CD4-positive, alpha-beta T cell (primary cell): Measurements from ENCODE around the gene FRRS1L. TPM values are rescaled to one million over a fixed set of nuclear protein-coding genes. Genes with fewer than 3 reads are reported as not detected.

Source experiments
- ATAC-seq: fragments of 200-7000 bp; cut with Tn5 transposase; one replicate; pipeline ENCODE4 v1.10.0; 2022; ENCODE audit warnings: mild to moderate bottlenecking; ENCODE audit not compliant: poor library complexity
- CTCF ChIA-PET: fragments of 350-600 bp; sonication (Branson Sonifier 250); formaldehyde crosslinking; loops from one replicate; lab custom pipeline; 2021; ENCODE audit warnings: antibody characterized with exemption, inconsistent platforms; lab: Charles Lee
- POLR2A ChIA-PET: fragments of 350-600 bp; sonication (Branson Sonifier 250); formaldehyde crosslinking; loops from one replicate; lab custom pipeline; 2021; ENCODE audit warnings: antibody characterized with exemption, inconsistent platforms; lab: Charles Lee
- DNase-seq, 14 experiments: peaks; one replicate each; pipeline ENCODE4 v3.0.0-alpha.2; 2013 to 2020; ENCODE audit warnings: mixed read lengths in 2 of 14
- H3K27ac ChIP-seq, 2 donors: one replicate each; pipeline versions ENCODE4 v1.5.1 to v1.7.0; 2013; ENCODE audit warnings: low read length in 2 of 2, low read depth in 1 of 2, mild to moderate bottlenecking in 1 of 2
- H3K27me3 ChIP-seq, 2 experiments: 1 replicate in 1 of 2; 2 replicates in 1 of 2; pipeline versions ENCODE4 v1.6.1 to v1.7.0; 2013; ENCODE audit warnings: low read length in 2 of 2, control low read depth in 1 of 2, mild to moderate bottlenecking in 1 of 2, moderate library complexity in 1 of 2; ENCODE audit not compliant: insufficient read depth in 2 of 2, control insufficient read depth in 1 of 2
- H3K36me3 ChIP-seq: one replicate; pipeline ENCODE4 v1.6.1; 2013; ENCODE audit warnings: low read length, control low read depth; ENCODE audit not compliant: insufficient read depth
- H3K4me1 ChIP-seq: one replicate; pipeline ENCODE4 v1.6.1; 2013; ENCODE audit warnings: low read length, control low read depth; ENCODE audit not compliant: insufficient read depth
- H3K4me3 ChIP-seq: one replicate; pipeline ENCODE4 v1.5.1; 2013; ENCODE audit warnings: mild to moderate bottlenecking, low read length, moderate library complexity
- H3K9me3 ChIP-seq, 2 experiments: 1 replicate in 1 of 2; 2 replicates in 1 of 2; pipeline versions ENCODE4 v1.6.1 to v1.7.0; 2013; ENCODE audit warnings: low read length in 2 of 2, mild to moderate bottlenecking in 2 of 2, control low read depth in 1 of 2, moderate library complexity in 1 of 2; ENCODE audit not compliant: control insufficient read depth in 1 of 2, insufficient read depth in 1 of 2
- H3K27ac Mint-ChIP-seq: one replicate; pipeline ENCODE4 v1.8.0; 2020; ENCODE audit warnings: mixed read lengths
- H3K27me3 Mint-ChIP-seq: one replicate; pipeline ENCODE4 v1.8.0; 2021; ENCODE audit warnings: mixed read lengths
- H3K36me3 Mint-ChIP-seq: one replicate; pipeline ENCODE4 v1.8.0; 2021; ENCODE audit warnings: low read depth, mixed read lengths
- H3K4me1 Mint-ChIP-seq: one replicate; pipeline ENCODE4 v1.8.0; 2021; ENCODE audit warnings: low read depth, mixed read lengths
- H3K4me3 Mint-ChIP-seq: one replicate; pipeline ENCODE4 v1.8.0; 2020; ENCODE audit warnings: mild to moderate bottlenecking, mixed read lengths
- H3K9me3 Mint-ChIP-seq: one replicate; pipeline ENCODE4 v1.8.0; 2020; ENCODE audit warnings: mixed read lengths
- CTCF ChIP-seq: fragments of 200-600 bp; IDR thresholded peaks from one replicate; pipeline ENCODE4 v1.8.0; 2022; ENCODE audit warnings: antibody characterized with exemption, mild to moderate bottlenecking
- intact Hi-C, 2 experiments: fragments of 100-400 bp; cut with DNase I in 1 of 2; cut with micrococcal nuclease in 1 of 2; formaldehyde crosslinking; loops; one replicate each; pipeline versions ENCODE4 v1.15.1 to v1.9.0; 2023 to 2025; cut with DNase I, micrococcal nuclease
- total RNA-seq, 174 experiments: library from RNA in 2 of 174; stranded (reverse) in 2 of 174; gene quantifications; one replicate each; pipeline ENCODE4 v1.2.3 and lab custom pipeline; 2021 to 2026

FRRS1L gene
- total RNA-seq, 2 experiments from 2014 or later, result not detected

DNA sequence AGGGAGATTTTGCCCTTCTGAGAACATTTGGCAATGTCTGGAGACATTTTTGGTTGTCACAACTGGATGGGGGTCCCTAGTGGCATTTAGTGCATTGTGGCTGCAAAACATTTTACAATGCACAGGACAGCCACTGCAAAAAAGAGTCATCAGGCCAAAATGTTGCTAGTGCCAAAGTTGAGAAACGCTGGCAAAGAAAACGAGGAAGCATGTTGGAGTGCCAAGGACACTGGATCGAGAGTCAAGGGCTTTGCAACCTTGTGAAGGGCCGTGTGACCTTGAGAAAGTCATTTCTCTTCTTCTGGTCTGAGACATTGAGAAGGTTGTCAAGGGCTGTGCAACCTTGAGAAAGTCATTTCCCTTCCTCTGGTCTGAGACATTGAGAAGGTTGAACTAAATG is 45.7 kb upstream of the FRRS1L start:
- no peak overlapping the region for H3K4me3 Mint-ChIP-seq
- intact Hi-C loops, result no loop called here
- no peak for TF ChIP-seq CTCF
- no peak overlapping the region for H3K27ac Mint-ChIP-seq
- H3K36me3 Mint-ChIP-seq, result no peaks in the 10 kb centered on the region
- H3K9me3 Mint-ChIP-seq, result no peaks in the 10 kb centered on the region
- DNase-seq (no peak), ATAC-seq (no peak)
- H3K27ac ChIP-seq, result no peak overlapping the region
- ChIA-PET CTCF (no interaction called here), POLR2A (no interaction called here)
- H3K36me3 ChIP-seq, result no peaks in the 10 kb centered on the region
- peaks cover 21% of the 10 kb centered on the region for H3K27me3 Mint-ChIP-seq
- H3K4me1 Mint-ChIP-seq, result no peaks in the 10 kb centered on the region
- no peaks in the 10 kb centered on the region for H3K9me3 ChIP-seq
- H3K4me1 ChIP-seq, result no peaks in the 10 kb centered on the region
- no peak overlapping the region for H3K4me3 ChIP-seq
- peaks cover 0 to 3% of the 10 kb centered on the region in 2 experiments for H3K27me3 ChIP-seq

DNA sequence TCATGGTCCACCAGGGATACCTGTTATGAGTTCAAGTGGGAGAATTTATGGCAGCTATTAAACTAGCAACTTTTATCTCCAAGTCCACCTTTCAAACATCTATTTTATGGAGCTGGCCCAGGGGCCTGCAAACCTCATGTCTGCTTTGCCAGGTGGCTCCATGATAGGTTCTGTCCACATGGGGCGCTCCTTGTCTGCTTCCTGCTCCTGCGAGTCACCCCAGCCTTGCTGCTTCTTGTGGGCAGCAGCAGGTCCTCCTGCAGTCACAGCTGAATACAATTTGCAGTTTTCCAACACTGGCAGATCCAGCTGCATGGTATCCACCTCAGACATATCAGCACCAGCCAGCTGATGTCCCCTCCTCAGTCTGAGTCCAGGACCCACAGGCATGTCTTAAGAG is 39.6 kb upstream of the FRRS1L start:
- H3K4me1 ChIP-seq, result no peaks in the 10 kb centered on the region
- peaks cover 13% of the 10 kb centered on the region for H3K27me3 Mint-ChIP-seq
- peaks cover 0 to 3% of the 10 kb centered on the region in 2 experiments for H3K27me3 ChIP-seq
- H3K36me3 Mint-ChIP-seq, result no peaks in the 10 kb centered on the region
- H3K27ac Mint-ChIP-seq, result no peak overlapping the region
- H3K4me3 Mint-ChIP-seq, result no peak overlapping the region
- no peaks in the 10 kb centered on the region for H3K36me3 ChIP-seq
- no peaks in the 10 kb centered on the region for H3K4me1 Mint-ChIP-seq
- ATAC-seq (no peak), DNase-seq (no peak)
- TF ChIP-seq CTCF, result no peak
- no peaks in the 10 kb centered on the region for H3K9me3 Mint-ChIP-seq
- H3K9me3 ChIP-seq, result no peaks in the 10 kb centered on the region
- H3K4me3 ChIP-seq, result no peak overlapping the region
- ChIA-PET POLR2A (no interaction called here), CTCF (no interaction called here)
- intact Hi-C loops, result no loop called here
- H3K27ac ChIP-seq, result no peak overlapping the region

GRCh38 chr9:109205526-109205925 is 38.5 kb upstream of the FRRS1L start:
- Histone ChIP-seq H3K27ac (no peak overlapping the region), H3K4me1 (no peaks in the 10 kb centered on the region), H3K36me3 (no peaks in the 10 kb centered on the region), H3K9me3 (no peaks in the 10 kb centered on the region), H3K4me3 (no peak overlapping the region), H3K27me3 (peaks cover 0 to 3% of the 10 kb centered on the region in 2 experiments)
- Mint-ChIP-seq H3K36me3 (no peaks in the 10 kb centered on the region), H3K4me1 (no peaks in the 10 kb centered on the region), H3K27ac (no peak overlapping the region), H3K27me3 (peaks cover 13% of the 10 kb centered on the region), H3K4me3 (no peak overlapping the region), H3K9me3 (no peaks in the 10 kb centered on the region)
- no peak for ATAC-seq
- no peak for TF ChIP-seq CTCF
- ChIA-PET POLR2A (no interaction called here), CTCF (interaction anchor here (0.6 kb wide), 1 partner anchor 18 kb away, joined by 3 read pairs; no protein-coding TSS in a partner anchor)
- DNase-seq, result no peak
- intact Hi-C loops, result no loop called here
